Measurements from ENCODE around the gene AHDC1. TPM values are rescaled to one million over a fixed set of nuclear protein-coding genes. Genes with fewer than 3 reads are reported as not detected.

AHDC1 gene
- total and polyA plus RNA-seq, 2 experiments from 2014 or later: 13.3 to 14.4 TPM

- Histone ChIP-seq H3K4me2 (peak overlapping the region; percentile 66), H3K4me1 (ENCODE audit: insufficient read depth) (peaks cover 91% of the 10 kb centered on the region), H4K20me1 (ENCODE audit: insufficient read depth, poor library complexity, severe bottlenecking) (no peaks in the 10 kb centered on the region), H3K9me2 (replicated peaks; ENCODE audit: insufficient read depth) (no peaks in the 10 kb centered on the region), H2AFZ (no peak overlapping the region), H3K4me3 (no peak overlapping the region), H3K9me3 (ENCODE audit: low read depth) (no peaks in the 10 kb centered on the region), H3K27me3 (no peaks in the 10 kb centered on the region), H3K36me3 (replicated peaks; ENCODE audit: insufficient read depth, low read depth) (no peaks in the 10 kb centered on the region), H3K27ac (peak overlapping the region; percentile 99), H3K79me2 (peaks cover 20% of the 10 kb centered on the region)
- DNase-seq (ENCODE audit: low spot score): no peak
- WGBS (ENCODE audit: low lambda C conversion rate, missing lambda C conversion rate): 84% methylated on average over 20 of the region's 20 CpGs
- no peak for TF ChIP-seq EZH2 (IDR thresholded peaks at IDR 0.05; ENCODE audit: borderline replicate concordance)
- no peak for TF ChIP-seq EZH2phosphoT487 (IDR thresholded peaks at IDR 0.05; ENCODE audit: low read depth, severe bottlenecking, unreplicated experiment)
- no peak for TF ChIP-seq CTCF (IDR thresholded peaks at IDR 0.05; ENCODE audit: poor library complexity)
Observed at GRCh38 chr1:27521336-27521831, 82.6 kb downstream of the AHDC1 start.

GRCh38 chr1:27520651-27521050 lies 83.3 kb downstream of the AHDC1 start:
- Histone ChIP-seq H4K20me1 (ENCODE audit: insufficient read depth, poor library complexity, severe bottlenecking) (no peaks in the 10 kb centered on the region), H3K4me1 (ENCODE audit: insufficient read depth) (peaks cover 84% of the 10 kb centered on the region), H3K36me3 (replicated peaks; ENCODE audit: insufficient read depth, low read depth) (no peaks in the 10 kb centered on the region), H2AFZ (no peak overlapping the region), H3K9me3 (ENCODE audit: low read depth) (no peaks in the 10 kb centered on the region), H3K4me3 (no peak overlapping the region), H3K27ac (peak overlapping the region; percentile 99), H3K79me2 (peaks cover 13% of the 10 kb centered on the region), H3K4me2 (peak overlapping the region; percentile 48), H3K9me2 (replicated peaks; ENCODE audit: insufficient read depth) (no peaks in the 10 kb centered on the region), H3K27me3 (no peaks in the 10 kb centered on the region)
- TF ChIP-seq CTCF (IDR thresholded peaks at IDR 0.05; ENCODE audit: poor library complexity) (no peak), EZH2 (IDR thresholded peaks at IDR 0.05; ENCODE audit: borderline replicate concordance) (no peak), EZH2phosphoT487 (IDR thresholded peaks at IDR 0.05; ENCODE audit: low read depth, severe bottlenecking, unreplicated experiment) (no peak)
- WGBS (ENCODE audit: low lambda C conversion rate, missing lambda C conversion rate): 74% methylated on average over 4 of the region's 4 CpGs
- no peak for DNase-seq (ENCODE audit: low spot score)

- no peaks in the 10 kb centered on the region for H3K27me3 ChIP-seq
- H3K9me2 ChIP-seq (replicated peaks; ENCODE audit: insufficient read depth): no peaks in the 10 kb centered on the region
- no peak for TF ChIP-seq EZH2phosphoT487 (IDR thresholded peaks at IDR 0.05; ENCODE audit: low read depth, severe bottlenecking, unreplicated experiment)
- H3K36me3 ChIP-seq (replicated peaks; ENCODE audit: insufficient read depth, low read depth): no peaks in the 10 kb centered on the region
- 59% methylated on average over 24 of the region's 24 CpGs for WGBS (ENCODE audit: low lambda C conversion rate, missing lambda C conversion rate)
- no peaks in the 10 kb centered on the region for H3K9me3 ChIP-seq (ENCODE audit: low read depth)
- H2AFZ ChIP-seq: no peak overlapping the region
- peaks cover 7% of the 10 kb centered on the region for H3K79me2 ChIP-seq
- peaks cover 73% of the 10 kb centered on the region for H3K4me1 ChIP-seq (ENCODE audit: insufficient read depth)
- H3K27ac ChIP-seq: peak overlapping the region; percentile 99
- H3K4me3 ChIP-seq: no peak overlapping the region
- no peak for DNase-seq (ENCODE audit: low spot score)
- no peaks in the 10 kb centered on the region for H4K20me1 ChIP-seq (ENCODE audit: insufficient read depth, poor library complexity, severe bottlenecking)
- H3K4me2 ChIP-seq: peak overlapping the region; percentile 50
Observed at GRCh38 chr1:27519331-27520258, 84.3 kb downstream of the AHDC1 start.

GRCh38 chr1:27518808-27519207 lies 85.1 kb downstream of the AHDC1 start:
- DNase-seq (ENCODE audit: low spot score): no peak
- Histone ChIP-seq H2AFZ (no peak overlapping the region), H3K4me3 (no peak overlapping the region), H3K27me3 (no peaks in the 10 kb centered on the region), H4K20me1 (ENCODE audit: insufficient read depth, poor library complexity, severe bottlenecking) (no peaks in the 10 kb centered on the region), H3K79me2 (peaks cover 2% of the 10 kb centered on the region), H3K4me1 (ENCODE audit: insufficient read depth) (peaks cover 65% of the 10 kb centered on the region), H3K9me3 (ENCODE audit: low read depth) (no peaks in the 10 kb centered on the region), H3K9me2 (replicated peaks; ENCODE audit: insufficient read depth) (no peaks in the 10 kb centered on the region), H3K27ac (peak overlapping the region; percentile 99), H3K4me2 (peak overlapping the region; percentile 50), H3K36me3 (replicated peaks; ENCODE audit: insufficient read depth, low read depth) (no peaks in the 10 kb centered on the region)
- TF ChIP-seq EZH2phosphoT487 (IDR thresholded peaks at IDR 0.05; ENCODE audit: low read depth, severe bottlenecking, unreplicated experiment) (no peak), EZH2 (IDR thresholded peaks at IDR 0.05; ENCODE audit: borderline replicate concordance) (no peak), CTCF (IDR thresholded peaks at IDR 0.05; ENCODE audit: poor library complexity) (no peak)
- 91% methylated on average over 7 of the region's 7 CpGs for WGBS (ENCODE audit: low lambda C conversion rate, missing lambda C conversion rate)
